OCI-M1 (cell line): Measurements from ENCODE around the gene PTGER3.

Experiments
- DNase-seq: peaks from one replicate; lab custom pipeline; 2025; lab: John Stamatoyannopoulos, UW

Gene PTGER3

GRCh38 chr1:70947835-70948234 lies 99.8 kb downstream of the PTGER3 start:
- DNase-seq = no peak

GRCh38 chr1:70945676-70946075 lies 101.9 kb downstream of the PTGER3 start:
- DNase-seq = no peak

- DNase-seq = no peak
Measured at GRCh38 chr1:70945251-70945650, 102.4 kb downstream of the PTGER3 start.

GRCh38 chr1:70941563-70941962 lies 106.1 kb downstream of the PTGER3 start:
- DNase-seq = no peak

GRCh38 chr1:70940398-70940797 lies 107.2 kb downstream of the PTGER3 start:
- DNase-seq = peak; percentile 52

DNA sequence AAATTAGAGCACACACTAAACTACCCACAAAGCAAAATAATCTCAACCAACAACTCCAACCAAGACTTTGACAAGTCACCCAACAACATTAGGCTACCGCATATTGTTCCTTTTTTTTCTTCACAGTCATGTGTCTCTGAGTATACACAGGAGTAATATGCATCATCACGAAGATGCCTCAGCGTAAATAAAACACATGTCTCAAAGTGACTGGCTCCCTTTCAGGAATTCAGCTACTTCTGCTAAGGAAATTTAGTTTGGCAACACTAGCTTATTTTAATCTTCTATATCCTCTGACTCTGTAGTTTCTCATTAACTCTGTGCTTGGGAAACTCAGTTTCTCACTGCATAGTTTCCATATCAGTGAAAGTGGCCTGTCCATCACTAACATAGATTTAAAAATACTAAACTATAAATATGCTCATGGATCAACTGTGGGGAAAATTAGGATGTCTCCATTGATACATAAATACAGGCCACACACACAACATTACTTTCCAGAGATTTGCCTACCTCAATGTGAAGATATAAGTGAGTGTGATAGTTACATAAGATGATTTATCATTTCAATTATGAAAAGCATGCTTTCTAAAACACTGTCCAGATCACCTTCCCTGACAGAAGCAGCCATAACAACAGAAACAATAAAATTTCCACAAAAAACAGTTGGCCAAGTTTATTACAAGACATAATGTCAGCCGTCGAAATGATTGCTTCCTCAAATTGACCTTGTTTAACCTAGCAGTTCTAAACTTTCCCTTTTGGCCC lies 113.2 kb downstream of the PTGER3 start:
- DNase-seq = no peak

- no peak for DNase-seq
Measured at GRCh38 chr1:70930062-70930461, 117.6 kb downstream of the PTGER3 start.

DNA sequence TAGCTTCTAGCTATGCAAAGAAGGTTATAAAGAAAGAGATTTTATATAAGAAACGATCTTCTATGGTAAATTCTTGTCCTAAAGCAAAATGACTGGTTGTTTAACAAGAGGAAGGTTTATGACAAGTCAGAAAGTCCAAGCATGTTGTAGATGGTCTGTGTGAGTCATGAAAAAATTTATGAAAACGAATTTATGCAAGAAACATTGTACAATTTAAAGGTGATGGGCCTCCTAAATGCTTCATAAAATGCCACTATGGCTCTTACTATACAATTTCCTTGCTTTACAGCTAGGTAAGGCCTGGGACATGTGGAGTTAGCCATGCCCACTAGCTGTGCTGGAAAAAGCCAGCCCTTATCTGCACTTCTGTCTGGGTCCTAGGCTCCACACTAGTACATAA lies 125.4 kb downstream of the PTGER3 start:
- peak; percentile 36 for DNase-seq
